Measurements from ENCODE around the gene GSK3B.
"Not testable (repeated sequence)": the region's sequence is repeated elsewhere in the genome, so short reads cannot be mapped to it uniquely, and the experiment has no call there.

GSK3B gene

GRCh38 chr3:119899192-119899511 is 195.1 kb downstream of the GSK3B start:
- Mint-ChIP-seq H3K27me3 (ENCODE audit: low read depth, poor library complexity) (no peaks in the 10 kb centered on the region), H3K4me3 (no peak overlapping the region), H3K4me1 (no peaks in the 10 kb centered on the region), H3K9me3 (no peaks in the 10 kb centered on the region), H3K36me3 (ENCODE audit: low read depth) (peaks cover 55% of the 10 kb centered on the region), H3K27ac (no peak overlapping the region)
- TF ChIP-seq, protein P1, sequence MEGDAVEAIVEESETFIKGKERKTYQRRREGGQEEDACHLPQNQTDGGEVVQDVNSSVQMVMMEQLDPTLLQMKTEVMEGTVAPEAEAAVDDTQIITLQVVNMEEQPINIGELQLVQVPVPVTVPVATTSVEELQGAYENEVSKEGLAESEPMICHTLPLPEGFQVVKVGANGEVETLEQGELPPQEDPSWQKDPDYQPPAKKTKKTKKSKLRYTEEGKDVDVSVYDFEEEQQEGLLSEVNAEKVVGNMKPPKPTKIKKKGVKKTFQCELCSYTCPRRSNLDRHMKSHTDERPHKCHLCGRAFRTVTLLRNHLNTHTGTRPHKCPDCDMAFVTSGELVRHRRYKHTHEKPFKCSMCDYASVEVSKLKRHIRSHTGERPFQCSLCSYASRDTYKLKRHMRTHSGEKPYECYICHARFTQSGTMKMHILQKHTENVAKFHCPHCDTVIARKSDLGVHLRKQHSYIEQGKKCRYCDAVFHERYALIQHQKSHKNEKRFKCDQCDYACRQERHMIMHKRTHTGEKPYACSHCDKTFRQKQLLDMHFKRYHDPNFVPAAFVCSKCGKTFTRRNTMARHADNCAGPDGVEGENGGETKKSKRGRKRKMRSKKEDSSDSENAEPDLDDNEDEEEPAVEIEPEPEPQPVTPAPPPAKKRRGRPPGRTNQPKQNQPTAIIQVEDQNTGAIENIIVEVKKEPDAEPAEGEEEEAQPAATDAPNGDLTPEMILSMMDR (IDR thresholded peaks at IDR 0.05), result no peak
- DNase-seq, result no peak

- TF ChIP-seq, protein P1 (IDR thresholded peaks at IDR 0.05), result no peak
- no peaks in the 10 kb centered on the region for H3K4me1 Mint-ChIP-seq
- DNase-seq, result no peak
- peak overlapping the region; percentile 37 for H3K27ac Mint-ChIP-seq
- no peaks in the 10 kb centered on the region for H3K27me3 Mint-ChIP-seq (ENCODE audit: low read depth, poor library complexity)
- no peak overlapping the region for H3K4me3 Mint-ChIP-seq
- no peaks in the 10 kb centered on the region for H3K9me3 Mint-ChIP-seq
- peaks cover 52% of the 10 kb centered on the region for H3K36me3 Mint-ChIP-seq (ENCODE audit: low read depth)
These were observed 195.6 kb downstream of the GSK3B start for GRCh38 chr3:119898478-119899191.

- DNase-seq, result no peak
- no peak overlapping the region for H3K4me3 Mint-ChIP-seq
- peaks cover 17% of the 10 kb centered on the region for H3K4me1 Mint-ChIP-seq
- H3K27ac Mint-ChIP-seq, result no peak overlapping the region
- TF ChIP-seq, protein P1 (IDR thresholded peaks at IDR 0.05), result no peak
- peaks cover 2% of the 10 kb centered on the region for H3K27me3 Mint-ChIP-seq (ENCODE audit: low read depth, poor library complexity)
- H3K9me3 Mint-ChIP-seq, result peaks cover 12% of the 10 kb centered on the region
- peaks cover 65% of the 10 kb centered on the region for H3K36me3 Mint-ChIP-seq (ENCODE audit: low read depth)
These were observed 200.1 kb downstream of the GSK3B start for GRCh38 chr3:119894195-119894594.

- TF ChIP-seq, protein P1 (IDR thresholded peaks at IDR 0.05), result no peak
- no peak for DNase-seq
- Mint-ChIP-seq H3K27me3 (ENCODE audit: low read depth, poor library complexity) (peaks cover 6% of the 10 kb centered on the region), H3K27ac (no peak overlapping the region), H3K9me3 (peaks cover 17% of the 10 kb centered on the region), H3K36me3 (ENCODE audit: low read depth) (peaks cover 65% of the 10 kb centered on the region), H3K4me1 (peaks cover 17% of the 10 kb centered on the region), H3K4me3 (no peak overlapping the region)
These were observed 200.5 kb downstream of the GSK3B start for GRCh38 chr3:119893769-119894168.

GRCh38 chr3:119891944-119892721 is 202.1 kb downstream of the GSK3B start:
- peak; percentile 36 for DNase-seq
- Mint-ChIP-seq H3K36me3 (ENCODE audit: low read depth) (peaks cover 74% of the 10 kb centered on the region), H3K27me3 (ENCODE audit: low read depth, poor library complexity) (peaks cover 6% of the 10 kb centered on the region), H3K9me3 (peaks cover 33% of the 10 kb centered on the region), H3K4me1 (peaks cover 17% of the 10 kb centered on the region), H3K27ac (peak overlapping the region; percentile 66), H3K4me3 (no peak overlapping the region)
- TF ChIP-seq, protein P1 (IDR thresholded peaks at IDR 0.05), result peak; percentile 65

DNA sequence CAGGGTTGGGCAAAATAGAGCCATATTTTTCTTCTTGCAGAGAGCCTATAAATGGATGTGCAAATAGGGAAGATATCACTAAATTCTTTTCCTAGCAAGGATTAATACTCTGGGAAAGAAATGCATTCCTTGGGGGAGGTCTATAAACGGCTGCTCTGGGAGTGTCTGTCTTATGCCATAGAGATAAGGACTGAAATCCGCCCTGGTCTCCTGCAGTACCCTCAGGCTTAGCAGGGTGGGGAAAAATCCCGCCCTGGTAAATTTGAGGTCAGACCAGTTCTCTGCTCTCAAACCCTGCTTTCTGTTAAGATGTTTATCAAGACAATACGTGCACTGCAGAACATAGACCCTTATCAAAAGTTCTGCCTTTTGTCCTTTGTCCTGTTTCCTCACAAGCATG is 205.6 kb downstream of the GSK3B start:
- H3K27me3 Mint-ChIP-seq (ENCODE audit: low read depth, poor library complexity); H3K27ac Mint-ChIP-seq; H3K4me3 Mint-ChIP-seq; DNase-seq: not testable (repeated sequence)
- H3K4me1 Mint-ChIP-seq, result peaks cover 17% of the 10 kb centered on the region
- peaks cover 53% of the 10 kb centered on the region for H3K9me3 Mint-ChIP-seq
- H3K36me3 Mint-ChIP-seq (ENCODE audit: low read depth), result peaks cover 84% of the 10 kb centered on the region
